ENCODE data around the gene KRT85.

DNA sequence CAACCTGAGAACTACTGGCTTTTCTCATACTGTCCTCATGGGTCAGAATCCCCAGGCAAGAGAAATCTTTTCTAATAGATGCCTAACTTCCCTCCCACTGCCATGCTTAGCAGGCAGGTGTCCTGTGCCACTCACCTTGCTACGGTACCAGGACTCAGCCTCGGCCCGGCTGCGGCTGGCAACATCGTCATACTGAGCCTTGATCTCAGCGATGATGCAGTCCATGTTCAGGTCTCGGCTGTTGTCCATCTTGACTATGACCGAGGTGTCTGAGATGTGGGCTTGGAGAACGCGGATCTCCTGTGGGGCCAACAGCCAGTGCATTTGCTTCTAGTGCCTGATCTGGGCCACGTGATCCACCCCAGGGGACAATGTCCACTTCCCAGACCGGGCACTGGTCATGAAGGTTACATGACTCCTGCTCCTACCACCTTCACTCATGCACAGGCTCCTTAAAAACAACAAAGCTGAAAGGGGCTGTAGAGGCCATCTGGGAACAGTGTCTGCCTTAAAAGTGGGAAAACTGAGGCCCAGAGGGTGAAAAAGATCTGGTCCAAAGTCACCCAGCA, 4.1 kb downstream of the KRT85 start:
- TF ChIP-seq, protein P1, sequence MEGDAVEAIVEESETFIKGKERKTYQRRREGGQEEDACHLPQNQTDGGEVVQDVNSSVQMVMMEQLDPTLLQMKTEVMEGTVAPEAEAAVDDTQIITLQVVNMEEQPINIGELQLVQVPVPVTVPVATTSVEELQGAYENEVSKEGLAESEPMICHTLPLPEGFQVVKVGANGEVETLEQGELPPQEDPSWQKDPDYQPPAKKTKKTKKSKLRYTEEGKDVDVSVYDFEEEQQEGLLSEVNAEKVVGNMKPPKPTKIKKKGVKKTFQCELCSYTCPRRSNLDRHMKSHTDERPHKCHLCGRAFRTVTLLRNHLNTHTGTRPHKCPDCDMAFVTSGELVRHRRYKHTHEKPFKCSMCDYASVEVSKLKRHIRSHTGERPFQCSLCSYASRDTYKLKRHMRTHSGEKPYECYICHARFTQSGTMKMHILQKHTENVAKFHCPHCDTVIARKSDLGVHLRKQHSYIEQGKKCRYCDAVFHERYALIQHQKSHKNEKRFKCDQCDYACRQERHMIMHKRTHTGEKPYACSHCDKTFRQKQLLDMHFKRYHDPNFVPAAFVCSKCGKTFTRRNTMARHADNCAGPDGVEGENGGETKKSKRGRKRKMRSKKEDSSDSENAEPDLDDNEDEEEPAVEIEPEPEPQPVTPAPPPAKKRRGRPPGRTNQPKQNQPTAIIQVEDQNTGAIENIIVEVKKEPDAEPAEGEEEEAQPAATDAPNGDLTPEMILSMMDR (IDR thresholded peaks at IDR 0.05 in 2 of 3, conservative IDR thresholded peaks at IDR 0.05 in 1 of 3; ENCODE audit: control insufficient read depth in 2 of 3, extremely low read depth in 1 of 3, insufficient read depth in 1 of 3, low read depth in 3 of 3, low read length in 3 of 3) = no peak
- TF ChIP-seq POLR2A (IDR thresholded peaks at IDR 0.05; ENCODE audit: low read depth, low read length) = no peak
- TF ChIP-seq, protein P2, sequence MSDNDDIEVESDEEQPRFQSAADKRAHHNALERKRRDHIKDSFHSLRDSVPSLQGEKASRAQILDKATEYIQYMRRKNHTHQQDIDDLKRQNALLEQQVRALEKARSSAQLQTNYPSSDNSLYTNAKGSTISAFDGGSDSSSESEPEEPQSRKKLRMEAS (IDR thresholded peaks at IDR 0.05; ENCODE audit: low read depth, low read length) = no peak
- no peak for TF ChIP-seq EP300 (IDR thresholded peaks at IDR 0.05; ENCODE audit: borderline replicate concordance in 1 of 2, control insufficient read depth in 1 of 2, low read depth in 2 of 2, low read length in 2 of 2)
- TF ChIP-seq JUND (IDR thresholded peaks at IDR 0.05; ENCODE audit: low read depth, low read length) = no peak
